ENCODE data around the gene ZCCHC14. TPM values are rescaled to one million over a fixed set of nuclear protein-coding genes. Genes with fewer than 3 reads are reported as not detected.
A peak's percentile ranks its signal among the peaks of the same experiment; 100 is the strongest.
"Not testable (repeated sequence)": the region's sequence is repeated elsewhere in the genome, so short reads cannot be mapped to it uniquely, and the experiment has no call there.

Gene ZCCHC14
- total RNA-seq, 1 donor from 2014 or later: 11.5 TPM

DNA sequence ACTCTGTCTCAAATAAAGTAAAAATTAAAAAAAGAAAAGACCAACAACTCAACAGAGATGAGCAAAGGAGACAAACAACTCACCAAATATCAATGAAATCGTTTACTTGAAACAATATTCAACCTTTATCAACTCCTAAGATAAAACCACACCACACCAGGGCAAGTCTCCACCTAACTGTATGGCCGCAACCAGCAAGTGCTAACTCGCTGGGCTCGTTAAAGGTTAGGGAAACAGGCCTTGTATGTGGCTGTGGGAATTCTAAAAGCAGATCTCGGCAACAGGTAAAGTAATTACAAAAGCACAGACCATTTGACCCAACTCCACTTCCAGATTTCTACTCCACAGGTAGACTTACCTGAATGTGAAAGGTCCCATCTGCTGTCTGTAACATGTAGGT lies 9.3 kb downstream of the ZCCHC14 start:
- H3K36me3 ChIP-seq (ENCODE audit: control insufficient read depth in 3 of 3, insufficient read depth in 3 of 3, low read length in 3 of 3): no peaks in the 10 kb centered on the region
- peaks cover 42 to 50% (median 46%) of the 10 kb centered on the region in 3 donors for H3K4me1 ChIP-seq (ENCODE audit: control insufficient read depth in 3 of 3, insufficient read depth in 3 of 3, low read length in 3 of 3)
- H3K27me3 ChIP-seq (ENCODE audit: control insufficient read depth in 3 of 3, insufficient read depth in 3 of 3, low read length in 3 of 3): no peaks in the 10 kb centered on the region
- H3K9me3 ChIP-seq (ENCODE audit: control insufficient read depth in 3 of 3, low read length in 3 of 3): no peaks in the 10 kb centered on the region
- H3K27ac ChIP-seq (ENCODE audit: low read depth, low read length): no peak overlapping the region
- H3K9ac ChIP-seq (ENCODE audit: low read depth in 1 of 3, low read length in 3 of 3): no peak overlapping the region
- no peak overlapping the region for H3K4me3 ChIP-seq (ENCODE audit: low read length in 3 of 3)

DNA sequence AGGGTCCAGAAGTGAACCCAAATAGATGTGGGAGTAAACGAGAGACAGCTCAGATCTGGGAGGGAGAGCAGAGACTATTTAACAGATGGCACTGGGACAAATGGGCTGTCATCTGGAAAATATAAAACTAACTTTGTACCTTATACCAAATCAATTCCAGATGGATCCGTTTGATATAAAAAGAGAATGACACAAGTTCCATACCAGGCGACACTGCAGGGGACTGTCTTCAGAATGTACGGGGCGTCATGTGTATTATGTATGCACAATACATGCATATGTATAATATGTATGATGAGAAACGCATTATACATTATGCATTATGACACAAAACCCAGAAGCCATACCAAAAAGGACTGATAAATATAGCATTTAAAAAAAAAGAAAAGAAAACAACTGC lies 10.2 kb downstream of the ZCCHC14 start:
- not testable (repeated sequence) for H3K9ac ChIP-seq (ENCODE audit: low read depth in 1 of 3, low read length in 3 of 3); H3K27ac ChIP-seq (ENCODE audit: low read depth, low read length); H3K9me3 ChIP-seq (ENCODE audit: control insufficient read depth in 3 of 3, low read length in 3 of 3); H3K27me3 ChIP-seq (ENCODE audit: control insufficient read depth in 3 of 3, insufficient read depth in 3 of 3, low read length in 3 of 3); H3K36me3 ChIP-seq (ENCODE audit: control insufficient read depth in 3 of 3, insufficient read depth in 3 of 3, low read length in 3 of 3); H3K4me3 ChIP-seq (ENCODE audit: low read length in 3 of 3)
- peaks cover 38 to 51% (median 48%) of the 10 kb centered on the region in 3 donors for H3K4me1 ChIP-seq (ENCODE audit: control insufficient read depth in 3 of 3, insufficient read depth in 3 of 3, low read length in 3 of 3)

DNA sequence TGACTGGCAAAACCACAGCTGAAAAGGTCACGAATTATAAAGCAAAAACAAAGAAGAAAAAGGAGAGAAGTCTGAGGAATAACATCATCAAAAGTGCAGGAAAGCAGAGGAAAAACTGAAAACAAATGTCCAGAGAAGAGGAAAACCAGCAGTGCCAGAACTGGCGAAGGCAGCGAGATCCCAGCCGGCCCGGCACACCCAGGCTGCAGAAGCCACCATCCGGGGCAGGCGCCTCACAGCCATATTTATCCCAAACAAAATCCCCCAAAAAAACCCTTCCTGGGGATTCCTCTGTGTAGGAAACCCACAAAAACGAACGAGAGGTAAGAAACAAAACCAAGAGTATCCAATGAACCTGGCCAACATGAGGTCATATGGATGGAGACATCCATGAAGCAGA lies 10.6 kb downstream of the ZCCHC14 start:
- H3K36me3 ChIP-seq (ENCODE audit: control insufficient read depth in 3 of 3, insufficient read depth in 3 of 3, low read length in 3 of 3): no peaks in the 10 kb centered on the region
- H3K27me3 ChIP-seq (ENCODE audit: control insufficient read depth in 3 of 3, insufficient read depth in 3 of 3, low read length in 3 of 3): no peaks in the 10 kb centered on the region
- H3K27ac ChIP-seq (ENCODE audit: low read depth, low read length): no peak overlapping the region
- peaks cover 35 to 49% (median 46%) of the 10 kb centered on the region in 3 donors for H3K4me1 ChIP-seq (ENCODE audit: control insufficient read depth in 3 of 3, insufficient read depth in 3 of 3, low read length in 3 of 3)
- no peak overlapping the region for H3K4me3 ChIP-seq (ENCODE audit: low read length in 3 of 3)
- no peaks in the 10 kb centered on the region for H3K9me3 ChIP-seq (ENCODE audit: control insufficient read depth in 3 of 3, low read length in 3 of 3)
- H3K9ac ChIP-seq (ENCODE audit: low read depth in 1 of 3, low read length in 3 of 3): no peak overlapping the region

DNA sequence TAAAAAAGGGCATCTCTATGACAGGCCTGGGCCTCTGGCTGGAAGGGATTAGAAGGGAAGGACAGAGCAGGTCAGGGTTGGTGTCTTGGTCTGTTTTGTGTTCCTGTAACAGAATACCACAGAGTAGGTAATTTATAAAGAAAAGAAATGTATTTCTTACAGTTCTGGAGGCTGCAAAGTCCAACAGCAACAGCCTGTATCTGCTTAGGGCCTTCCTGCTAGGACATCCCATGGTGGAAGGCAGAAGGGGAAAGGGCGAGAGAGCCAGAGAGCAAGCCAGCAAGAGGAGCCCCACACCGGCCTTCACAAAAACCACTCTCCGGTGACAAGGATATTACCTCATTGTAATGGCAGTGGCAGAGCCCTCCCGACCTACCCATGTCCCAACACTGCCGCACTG lies 11.1 kb downstream of the ZCCHC14 start:
- not testable (repeated sequence) for H3K4me3 ChIP-seq (ENCODE audit: low read length in 3 of 3); H3K27ac ChIP-seq (ENCODE audit: low read depth, low read length); H3K36me3 ChIP-seq (ENCODE audit: control insufficient read depth in 3 of 3, insufficient read depth in 3 of 3, low read length in 3 of 3); H3K27me3 ChIP-seq (ENCODE audit: control insufficient read depth in 3 of 3, insufficient read depth in 3 of 3, low read length in 3 of 3); H3K9me3 ChIP-seq (ENCODE audit: control insufficient read depth in 3 of 3, low read length in 3 of 3); H3K9ac ChIP-seq (ENCODE audit: low read depth in 1 of 3, low read length in 3 of 3)
- peaks cover 31 to 43% (median 40%) of the 10 kb centered on the region in 3 donors for H3K4me1 ChIP-seq (ENCODE audit: control insufficient read depth in 3 of 3, insufficient read depth in 3 of 3, low read length in 3 of 3)

DNA sequence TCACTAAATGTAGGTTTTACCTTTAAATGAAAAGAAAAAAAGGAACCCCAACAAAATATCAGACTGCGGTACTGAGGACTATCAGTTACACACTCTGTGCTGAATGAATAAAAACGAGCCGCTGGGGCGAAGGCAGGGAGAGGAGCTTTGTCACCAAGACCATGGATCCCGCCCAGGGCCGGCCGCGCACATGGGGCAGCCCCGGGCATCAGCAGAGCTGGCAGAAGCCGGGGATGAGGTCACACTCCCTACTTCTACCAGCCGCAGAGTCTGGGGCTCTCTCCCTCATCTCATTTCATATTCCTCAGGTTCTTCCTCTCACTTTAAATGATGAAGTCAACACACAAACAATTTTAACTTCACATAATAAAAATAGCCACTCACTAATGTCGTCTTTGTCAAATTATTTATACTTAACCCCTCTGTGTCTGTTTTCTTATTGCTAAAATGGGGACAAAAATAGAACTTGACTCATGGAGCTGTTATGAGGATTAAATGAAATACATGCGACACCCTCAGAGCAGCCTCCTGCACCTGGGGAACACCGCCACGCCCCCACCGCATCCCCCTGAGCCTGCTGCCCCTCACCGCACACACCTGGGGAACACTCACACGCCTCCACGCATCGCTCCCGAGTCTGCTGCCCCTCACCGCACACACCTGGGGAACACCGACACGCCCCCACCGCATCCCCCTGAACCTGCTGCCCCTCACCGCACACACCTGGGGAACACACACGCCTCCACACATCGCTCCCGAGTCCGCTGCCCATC lies 15.4 kb downstream of the ZCCHC14 start:
- Histone ChIP-seq H3K9ac (ENCODE audit: low read depth in 1 of 3, low read length in 3 of 3) (peak overlapping the region in 2 of 3 donors; percentile 3 to 6), H3K4me1 (ENCODE audit: control insufficient read depth in 3 of 3, insufficient read depth in 3 of 3, low read length in 3 of 3) (peaks cover 22 to 43% (median 42%) of the 10 kb centered on the region in 3 donors), H3K27ac (ENCODE audit: low read depth, low read length) (peak overlapping the region; percentile 78)
- not testable (repeated sequence) for H3K36me3 ChIP-seq (ENCODE audit: control insufficient read depth in 3 of 3, insufficient read depth in 3 of 3, low read length in 3 of 3); H3K27me3 ChIP-seq (ENCODE audit: control insufficient read depth in 3 of 3, insufficient read depth in 3 of 3, low read length in 3 of 3); H3K4me3 ChIP-seq (ENCODE audit: low read length in 3 of 3); H3K9me3 ChIP-seq (ENCODE audit: control insufficient read depth in 3 of 3, low read length in 3 of 3)

DNA sequence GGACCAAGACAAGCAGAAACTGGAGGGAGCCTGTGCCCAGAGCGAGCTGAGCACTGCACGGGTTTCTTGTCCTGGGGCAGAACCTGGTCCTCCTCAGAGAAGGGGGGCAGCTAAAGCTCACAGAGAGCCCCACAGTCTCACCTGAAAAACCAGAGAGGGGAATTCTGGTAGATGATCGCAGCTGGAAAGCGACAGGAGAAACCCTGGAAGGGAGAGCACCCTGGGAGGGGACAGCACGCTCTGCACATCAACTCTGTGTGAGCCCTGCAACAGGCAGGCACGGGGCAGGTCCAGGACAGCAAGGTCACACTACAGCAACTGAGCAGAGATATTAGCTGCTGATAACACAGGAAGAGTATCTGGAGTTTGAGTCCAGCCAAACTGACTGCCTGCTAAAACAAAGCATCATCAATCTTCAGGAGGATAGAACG lies 18.2 kb downstream of the ZCCHC14 start:
- Histone ChIP-seq H3K27me3 (ENCODE audit: control insufficient read depth in 3 of 3, insufficient read depth in 3 of 3, low read length in 3 of 3) (no peaks in the 10 kb centered on the region), H3K9ac (ENCODE audit: low read depth in 1 of 3, low read length in 3 of 3) (no peak overlapping the region), H3K27ac (ENCODE audit: low read depth, low read length) (no peak overlapping the region), H3K36me3 (ENCODE audit: control insufficient read depth in 3 of 3, insufficient read depth in 3 of 3, low read length in 3 of 3) (peaks cover 0 to 2% (median 0%) of the 10 kb centered on the region in 3 donors), H3K4me3 (ENCODE audit: low read length in 3 of 3) (no peak overlapping the region), H3K9me3 (ENCODE audit: control insufficient read depth in 3 of 3, low read length in 3 of 3) (no peaks in the 10 kb centered on the region), H3K4me1 (ENCODE audit: control insufficient read depth in 3 of 3, insufficient read depth in 3 of 3, low read length in 3 of 3) (peaks cover 34 to 42% (median 41%) of the 10 kb centered on the region in 3 donors)

DNA sequence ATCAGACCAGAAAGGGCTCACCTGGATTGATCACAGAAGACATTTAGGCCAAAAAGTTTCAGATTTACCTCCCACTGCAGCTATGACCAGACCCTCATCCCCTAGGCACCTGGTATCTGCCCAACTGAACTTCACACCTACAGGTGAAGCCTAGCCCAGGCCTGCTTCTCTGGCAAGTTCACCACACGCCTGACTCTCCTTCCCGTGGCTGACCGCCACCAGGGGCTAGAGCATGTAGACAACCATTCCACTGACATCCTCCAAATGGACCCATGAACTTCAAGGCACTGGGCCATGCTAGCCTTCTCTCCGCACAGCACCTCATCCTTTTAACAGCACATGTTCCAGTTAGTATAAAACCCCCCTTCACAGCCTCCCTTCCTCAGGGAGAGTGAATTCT lies 18.8 kb downstream of the ZCCHC14 start:
- Histone ChIP-seq H3K27me3 (ENCODE audit: control insufficient read depth in 3 of 3, insufficient read depth in 3 of 3, low read length in 3 of 3) (no peaks in the 10 kb centered on the region), H3K9ac (ENCODE audit: low read depth in 1 of 3, low read length in 3 of 3) (no peak overlapping the region), H3K36me3 (ENCODE audit: control insufficient read depth in 3 of 3, insufficient read depth in 3 of 3, low read length in 3 of 3) (peaks cover 0 to 2% (median 0%) of the 10 kb centered on the region in 3 donors), H3K4me1 (ENCODE audit: control insufficient read depth in 3 of 3, insufficient read depth in 3 of 3, low read length in 3 of 3) (peaks cover 34 to 45% (median 42%) of the 10 kb centered on the region in 3 donors), H3K4me3 (ENCODE audit: low read length in 3 of 3) (no peak overlapping the region), H3K27ac (ENCODE audit: low read depth, low read length) (no peak overlapping the region), H3K9me3 (ENCODE audit: control insufficient read depth in 3 of 3, low read length in 3 of 3) (no peaks in the 10 kb centered on the region)

DNA sequence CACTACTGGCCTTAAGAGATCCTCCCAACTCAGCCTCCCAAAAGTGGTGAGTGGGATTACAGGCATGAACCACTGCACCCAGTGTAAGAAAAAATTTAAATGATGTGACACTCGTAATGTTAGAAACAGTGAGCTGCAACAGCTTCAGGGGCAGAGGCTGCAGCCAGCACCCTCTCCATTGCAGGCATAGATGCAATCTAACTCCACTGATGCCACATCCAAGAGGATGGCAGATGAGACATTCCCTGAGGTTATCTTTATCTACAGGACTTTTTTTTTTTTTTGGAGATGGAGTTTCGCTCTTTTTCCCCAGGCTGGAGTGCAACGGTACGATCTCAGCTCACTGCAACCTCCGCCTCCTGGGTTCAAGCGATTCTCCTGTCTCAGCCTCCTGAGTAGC lies 19.9 kb downstream of the ZCCHC14 start:
- no peak overlapping the region for H3K9ac ChIP-seq (ENCODE audit: low read depth in 1 of 3, low read length in 3 of 3)
- no peak overlapping the region for H3K27ac ChIP-seq (ENCODE audit: low read depth, low read length)
- H3K4me1 ChIP-seq (ENCODE audit: control insufficient read depth in 3 of 3, insufficient read depth in 3 of 3, low read length in 3 of 3): peaks cover 37 to 49% (median 44%) of the 10 kb centered on the region in 3 donors
- H3K27me3 ChIP-seq (ENCODE audit: control insufficient read depth in 3 of 3, insufficient read depth in 3 of 3, low read length in 3 of 3): no peaks in the 10 kb centered on the region
- H3K4me3 ChIP-seq (ENCODE audit: low read length in 3 of 3): no peak overlapping the region
- peaks cover 0 to 2% (median 0%) of the 10 kb centered on the region in 3 donors for H3K36me3 ChIP-seq (ENCODE audit: control insufficient read depth in 3 of 3, insufficient read depth in 3 of 3, low read length in 3 of 3)
- no peaks in the 10 kb centered on the region for H3K9me3 ChIP-seq (ENCODE audit: control insufficient read depth in 3 of 3, low read length in 3 of 3)

DNA sequence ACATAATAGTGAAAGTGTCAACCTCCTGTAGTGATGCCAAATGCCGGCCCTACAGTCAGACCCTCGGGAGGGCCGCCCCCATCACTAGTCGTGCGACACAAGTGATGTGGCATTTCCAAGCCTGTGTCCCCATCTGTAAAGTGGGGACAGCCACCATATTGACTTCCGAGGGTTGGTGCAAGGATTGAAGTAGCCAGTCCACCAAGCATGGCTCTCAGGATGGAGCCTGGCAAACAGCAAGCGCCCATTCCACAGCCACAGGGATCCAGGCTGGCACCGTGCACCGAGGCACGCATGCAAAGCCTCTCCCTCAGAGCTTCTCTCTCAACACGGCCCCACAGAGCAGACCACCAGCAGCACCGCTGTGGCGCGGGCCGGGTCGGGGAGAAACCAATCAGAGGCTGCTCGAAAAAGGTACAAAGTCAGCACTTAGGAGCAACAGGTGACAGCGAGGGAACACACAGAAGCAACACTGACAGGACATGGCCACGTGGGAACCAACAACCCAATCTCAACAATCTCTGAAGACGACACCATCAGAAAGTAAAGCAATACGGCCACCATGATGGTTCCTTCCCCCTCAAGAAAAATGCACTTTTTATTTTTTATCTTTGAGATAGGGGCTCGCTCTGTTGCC lies 20.6 kb downstream of the ZCCHC14 start:
- no peaks in the 10 kb centered on the region for H3K9me3 ChIP-seq (ENCODE audit: control insufficient read depth in 3 of 3, low read length in 3 of 3)
- no peak overlapping the region for H3K27ac ChIP-seq (ENCODE audit: low read depth, low read length)
- H3K36me3 ChIP-seq (ENCODE audit: control insufficient read depth in 3 of 3, insufficient read depth in 3 of 3, low read length in 3 of 3): peaks cover 0 to 2% (median 0%) of the 10 kb centered on the region in 3 donors
- no peak overlapping the region for H3K9ac ChIP-seq (ENCODE audit: low read depth in 1 of 3, low read length in 3 of 3)
- peaks cover 35 to 44% (median 40%) of the 10 kb centered on the region in 3 donors for H3K4me1 ChIP-seq (ENCODE audit: control insufficient read depth in 3 of 3, insufficient read depth in 3 of 3, low read length in 3 of 3)
- no peaks in the 10 kb centered on the region for H3K27me3 ChIP-seq (ENCODE audit: control insufficient read depth in 3 of 3, insufficient read depth in 3 of 3, low read length in 3 of 3)
- H3K4me3 ChIP-seq (ENCODE audit: low read length in 3 of 3): no peak overlapping the region
